ENCODE data around the gene SPOP.

- TF ChIP-seq CTCF (IDR thresholded peaks at IDR 0.05; ENCODE audit: insufficient read depth, low read length, poor library complexity, severe bottlenecking) (no peak), EZH2phosphoT487 (conservative IDR thresholded peaks at IDR 0.05; ENCODE audit: low read length) (no peak)
Observed at GRCh38 chr17:49612726-49613125, 65.2 kb downstream of the SPOP start.

Data from SU-DHL-6 (cell line).